Mucosa of stomach (tissue), 1 donor: ENCODE results near the gene NECAP2.
"Not testable (repeated sequence)": the region's sequence is repeated elsewhere in the genome, so short reads cannot be mapped to it uniquely, and the experiment has no call there.

Experiments
- H3K27me3 ChIP-seq: one replicate; pipeline ENCODE4 v1.7.0; 2013; ENCODE audit warnings: mild to moderate bottlenecking, low read length; ENCODE audit not compliant: control insufficient read depth, insufficient read depth
- H3K36me3 ChIP-seq: one replicate; pipeline ENCODE4 v1.7.0; 2013; ENCODE audit warnings: low read length; ENCODE audit not compliant: control insufficient read depth, insufficient read depth
- H3K4me1 ChIP-seq: one replicate; pipeline ENCODE4 v1.7.0; 2013; ENCODE audit warnings: mild to moderate bottlenecking, low read length; ENCODE audit not compliant: control insufficient read depth, insufficient read depth
- H3K4me3 ChIP-seq: one replicate; pipeline ENCODE4 v1.7.0; 2013; ENCODE audit warnings: low read length
- H3K9ac ChIP-seq: one replicate; pipeline ENCODE4 v1.7.0; 2013; ENCODE audit warnings: mild to moderate bottlenecking, low read length, moderate library complexity
- H3K9me3 ChIP-seq: one replicate; pipeline ENCODE4 v1.7.0; 2013; ENCODE audit warnings: mild to moderate bottlenecking, low read length, moderate library complexity; ENCODE audit not compliant: control insufficient read depth
- donor health status: Pancreatic carcinoma.

Gene NECAP2

DNA sequence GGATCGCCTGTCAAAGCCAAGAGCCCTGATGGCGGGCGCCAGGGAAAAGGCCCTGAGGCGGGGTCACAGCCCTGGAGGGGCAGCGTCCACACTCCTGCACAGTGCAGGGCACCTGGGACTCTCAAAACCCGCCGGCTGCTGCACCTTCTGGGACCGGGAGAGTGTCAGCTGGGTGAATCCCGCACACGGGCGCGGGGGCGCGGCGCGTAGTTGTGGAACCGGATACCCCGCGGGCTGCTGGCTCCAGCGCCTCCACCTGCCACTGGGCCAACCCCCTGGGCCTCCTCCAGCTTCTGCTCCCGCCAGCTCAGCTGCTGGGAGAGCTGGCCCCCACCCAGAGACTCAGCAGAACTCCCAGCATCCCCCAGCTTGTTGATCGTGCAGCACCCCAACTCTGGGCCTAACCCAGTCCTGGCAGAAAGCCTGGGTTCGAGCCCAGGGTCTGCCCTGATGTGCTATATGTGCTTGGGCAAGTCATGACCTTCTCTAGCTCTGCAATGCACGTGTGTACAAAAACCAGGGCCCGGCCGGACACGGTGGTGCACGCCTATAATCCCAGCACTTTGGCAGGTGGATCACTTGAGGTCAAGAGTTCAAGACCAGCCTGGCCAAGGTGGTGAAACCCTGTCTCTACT lies 33.8 kb downstream of the NECAP2 start:
- Histone ChIP-seq H3K9ac (no peak overlapping the region), H3K36me3 (no peaks in the 10 kb centered on the region), H3K4me3 (no peak overlapping the region), H3K4me1 (no peaks in the 10 kb centered on the region), H3K27me3 (no peaks in the 10 kb centered on the region), H3K9me3 (no peaks in the 10 kb centered on the region)

- H3K9me3 ChIP-seq, H3K4me1 ChIP-seq, H3K9ac ChIP-seq, H3K36me3 ChIP-seq, H3K27me3 ChIP-seq, H3K4me3 ChIP-seq: not testable (repeated sequence)
Observed at GRCh38 chr1:16474891-16475290, 34.4 kb downstream of the NECAP2 start.

DNA sequence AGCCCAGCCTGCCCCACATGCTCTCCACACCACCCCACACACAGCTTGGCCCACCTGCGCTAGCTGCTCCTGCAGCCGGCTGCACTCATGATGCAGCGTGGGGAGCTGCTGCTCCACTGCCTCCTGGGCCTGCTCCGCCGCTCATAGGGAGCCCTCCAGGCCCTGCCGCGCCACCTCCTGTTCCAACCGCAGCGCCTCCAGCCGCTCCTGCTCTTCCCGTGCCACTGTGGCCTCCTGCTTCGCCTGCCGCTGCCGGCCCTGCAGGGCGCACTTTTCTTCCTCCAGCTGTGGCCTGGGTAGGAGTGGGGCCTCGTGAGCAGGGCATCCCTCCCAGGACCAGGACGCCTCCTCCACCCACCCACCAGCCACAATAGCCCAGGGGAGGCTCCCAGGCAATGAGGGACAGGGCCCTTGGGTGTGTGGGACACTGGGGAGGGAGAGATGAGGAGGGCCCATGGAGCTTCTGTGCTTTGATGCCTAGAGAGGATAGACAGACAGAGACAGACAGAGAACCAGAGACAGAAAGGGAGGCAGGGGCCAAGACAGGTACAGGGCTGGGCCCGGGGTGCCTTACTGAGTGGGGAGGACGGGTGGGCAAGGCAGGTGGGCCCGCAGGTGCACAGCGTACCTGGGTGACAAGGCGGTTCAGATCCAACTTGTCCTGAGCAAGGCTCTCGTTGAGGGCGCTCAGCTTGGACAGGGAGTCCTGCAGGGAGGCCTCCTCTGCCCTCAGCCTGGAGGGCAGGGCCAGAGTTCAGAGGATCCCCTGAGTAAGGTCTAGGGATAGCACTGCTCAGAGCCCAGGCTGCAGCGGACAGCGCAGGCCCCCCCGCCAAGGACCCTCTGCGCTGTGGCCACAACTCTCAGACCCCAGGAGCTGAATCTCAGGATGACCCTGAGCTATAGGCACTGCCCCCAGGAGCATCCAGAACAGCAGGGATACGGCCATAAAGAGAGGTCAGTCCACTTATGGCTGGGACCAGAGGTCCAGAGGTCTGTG lies 35.5 kb downstream of the NECAP2 start:
- H3K4me1 ChIP-seq, H3K9ac ChIP-seq, H3K9me3 ChIP-seq, H3K36me3 ChIP-seq, H3K27me3 ChIP-seq, H3K4me3 ChIP-seq: not testable (repeated sequence)

DNA sequence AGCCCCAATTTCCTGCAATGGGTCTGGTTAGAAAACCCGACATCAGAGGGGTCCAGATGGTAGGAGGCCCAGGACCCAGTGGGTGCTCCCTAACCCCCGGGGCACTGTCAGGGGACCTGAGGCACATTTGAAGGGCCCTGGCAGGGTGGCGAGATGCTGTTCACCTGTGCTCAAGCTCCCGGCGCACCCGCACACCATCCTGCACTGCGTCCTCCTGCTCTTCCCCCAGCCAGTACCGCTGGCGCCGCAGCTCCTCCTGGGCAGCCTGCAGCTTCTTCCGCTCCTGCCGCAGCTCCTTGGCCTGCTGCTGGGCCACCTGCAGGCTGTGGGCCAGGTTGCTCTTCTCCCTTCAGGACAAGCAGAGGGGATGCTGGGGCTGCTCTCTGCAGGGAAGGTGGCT lies 37.6 kb downstream of the NECAP2 start:
- no peaks in the 10 kb centered on the region for H3K4me1 ChIP-seq
- no peaks in the 10 kb centered on the region for H3K27me3 ChIP-seq
- H3K9ac ChIP-seq, result no peak overlapping the region
- H3K9me3 ChIP-seq, result no peaks in the 10 kb centered on the region
- no peak overlapping the region for H3K4me3 ChIP-seq
- H3K36me3 ChIP-seq, result no peaks in the 10 kb centered on the region

- H3K36me3 ChIP-seq, H3K9ac ChIP-seq, H3K4me1 ChIP-seq, H3K9me3 ChIP-seq, H3K4me3 ChIP-seq, H3K27me3 ChIP-seq: not testable (repeated sequence)
Observed at GRCh38 chr1:16483146-16483545, 42.6 kb downstream of the NECAP2 start.

DNA sequence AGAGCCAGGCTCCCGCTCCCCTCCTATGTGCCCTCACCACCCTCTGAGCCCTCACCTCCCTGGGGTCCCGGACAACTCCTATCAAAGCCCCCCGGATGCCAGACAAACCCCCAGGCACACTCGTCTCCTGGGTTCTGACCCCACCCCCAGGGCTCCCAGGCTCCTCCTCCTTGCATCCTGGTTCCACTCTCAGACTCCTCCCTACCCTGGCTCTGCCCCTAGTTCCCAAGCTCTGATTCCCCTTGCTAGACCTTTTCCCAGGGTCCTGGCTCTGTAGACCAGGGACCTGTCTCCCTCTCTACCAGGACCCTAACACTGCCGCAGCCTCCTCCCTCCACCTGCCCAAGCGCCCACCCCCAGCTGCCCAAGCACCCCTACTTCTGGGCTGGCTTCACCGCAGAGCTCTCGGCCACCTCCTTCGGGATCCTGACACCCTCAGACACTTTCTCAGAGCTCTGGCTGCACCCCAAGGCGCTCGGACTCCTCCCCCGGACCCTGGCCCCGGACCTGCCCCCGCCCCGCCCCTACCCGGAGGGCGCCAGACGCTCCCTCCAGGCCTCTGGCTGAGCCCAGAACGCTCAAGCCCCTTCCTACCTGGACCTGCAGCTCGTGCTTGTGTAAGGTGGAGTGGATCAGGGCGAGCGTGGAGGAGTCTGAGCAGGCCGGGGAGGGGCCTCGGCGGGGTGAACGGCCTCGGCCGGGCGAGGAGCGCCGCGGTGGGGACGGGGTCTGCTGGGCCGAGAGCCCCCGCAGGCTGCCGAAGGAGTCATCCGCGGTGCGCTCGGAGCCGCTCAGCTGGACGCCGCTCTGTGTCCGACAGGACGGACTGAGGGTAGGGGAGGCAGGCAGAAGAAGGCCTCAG lies 43.3 kb downstream of the NECAP2 start:
- not testable (repeated sequence) for H3K36me3 ChIP-seq, H3K4me1 ChIP-seq, H3K4me3 ChIP-seq, H3K27me3 ChIP-seq, H3K9me3 ChIP-seq, H3K9ac ChIP-seq

GRCh38 chr1:16484501-16484835 lies 43.9 kb downstream of the NECAP2 start:
- Histone ChIP-seq H3K36me3 (no peaks in the 10 kb centered on the region), H3K4me1 (no peaks in the 10 kb centered on the region), H3K9ac (no peak overlapping the region), H3K4me3 (no peak overlapping the region), H3K9me3 (no peaks in the 10 kb centered on the region), H3K27me3 (no peaks in the 10 kb centered on the region)

DNA sequence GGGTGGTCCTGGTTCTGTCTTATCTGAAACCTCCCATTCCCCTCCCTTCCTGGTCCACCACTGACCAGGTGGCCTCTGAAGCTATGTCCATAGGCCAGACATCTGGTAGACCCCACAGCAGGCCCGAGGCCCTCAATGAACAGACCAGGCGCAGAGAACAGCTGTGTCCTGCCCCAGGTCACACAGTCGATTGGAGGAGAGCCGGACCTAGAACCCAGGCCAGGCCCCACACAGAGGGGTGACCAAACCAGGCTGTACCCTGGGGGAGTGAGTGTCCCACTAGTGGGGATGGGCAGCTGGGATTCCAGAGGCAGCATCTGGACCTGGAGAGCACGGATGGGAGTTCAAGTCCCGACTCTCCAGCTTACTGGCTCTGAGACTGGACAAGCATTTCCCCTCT lies 44.4 kb downstream of the NECAP2 start:
- no peak overlapping the region for H3K4me3 ChIP-seq
- no peak overlapping the region for H3K9ac ChIP-seq
- H3K9me3 ChIP-seq, result no peaks in the 10 kb centered on the region
- H3K4me1 ChIP-seq, result no peaks in the 10 kb centered on the region
- H3K27me3 ChIP-seq, result no peaks in the 10 kb centered on the region
- no peaks in the 10 kb centered on the region for H3K36me3 ChIP-seq

DNA sequence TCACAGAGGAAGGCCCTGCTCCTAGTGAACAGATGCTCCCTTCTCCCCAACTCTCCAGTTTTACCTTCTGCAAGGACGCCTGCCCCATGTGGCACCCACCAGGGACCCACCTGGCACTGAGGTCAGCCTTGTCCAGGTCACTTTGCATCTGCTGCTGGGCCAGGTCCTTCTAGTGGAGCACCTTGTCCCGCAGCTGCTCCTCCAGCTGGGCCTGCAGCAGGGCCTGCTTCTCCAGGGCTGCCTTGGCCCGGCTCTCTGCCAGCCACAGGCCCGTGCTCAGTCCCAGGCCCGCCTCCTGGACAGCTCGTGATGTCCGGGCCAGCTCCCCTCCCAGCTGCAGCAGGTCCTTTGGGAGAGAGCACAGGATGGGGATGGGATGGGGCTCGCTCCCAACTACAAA lies 45.8 kb downstream of the NECAP2 start:
- not testable (repeated sequence) for H3K9me3 ChIP-seq, H3K4me3 ChIP-seq, H3K27me3 ChIP-seq, H3K9ac ChIP-seq, H3K4me1 ChIP-seq, H3K36me3 ChIP-seq

DNA sequence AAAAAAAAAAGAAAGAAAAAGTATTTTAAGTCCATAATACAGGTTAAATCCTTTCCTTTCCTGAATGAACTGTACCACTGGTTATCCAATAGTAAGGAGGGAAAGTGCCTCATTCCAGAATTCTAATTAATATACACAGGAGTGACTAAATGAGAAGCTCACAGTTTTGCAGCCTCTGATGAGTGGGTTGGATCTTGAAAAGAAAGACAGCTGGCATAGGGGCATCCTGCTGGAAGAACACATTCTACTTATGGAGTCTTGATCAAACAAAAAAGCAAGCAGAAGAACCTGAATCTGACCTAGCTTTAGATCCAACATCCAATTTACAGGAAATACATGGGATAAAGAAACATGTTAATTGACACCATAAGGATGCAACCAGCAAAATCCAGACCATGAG lies 46.5 kb downstream of the NECAP2 start:
- not testable (repeated sequence) for H3K4me1 ChIP-seq, H3K36me3 ChIP-seq, H3K9me3 ChIP-seq, H3K4me3 ChIP-seq, H3K27me3 ChIP-seq, H3K9ac ChIP-seq

DNA sequence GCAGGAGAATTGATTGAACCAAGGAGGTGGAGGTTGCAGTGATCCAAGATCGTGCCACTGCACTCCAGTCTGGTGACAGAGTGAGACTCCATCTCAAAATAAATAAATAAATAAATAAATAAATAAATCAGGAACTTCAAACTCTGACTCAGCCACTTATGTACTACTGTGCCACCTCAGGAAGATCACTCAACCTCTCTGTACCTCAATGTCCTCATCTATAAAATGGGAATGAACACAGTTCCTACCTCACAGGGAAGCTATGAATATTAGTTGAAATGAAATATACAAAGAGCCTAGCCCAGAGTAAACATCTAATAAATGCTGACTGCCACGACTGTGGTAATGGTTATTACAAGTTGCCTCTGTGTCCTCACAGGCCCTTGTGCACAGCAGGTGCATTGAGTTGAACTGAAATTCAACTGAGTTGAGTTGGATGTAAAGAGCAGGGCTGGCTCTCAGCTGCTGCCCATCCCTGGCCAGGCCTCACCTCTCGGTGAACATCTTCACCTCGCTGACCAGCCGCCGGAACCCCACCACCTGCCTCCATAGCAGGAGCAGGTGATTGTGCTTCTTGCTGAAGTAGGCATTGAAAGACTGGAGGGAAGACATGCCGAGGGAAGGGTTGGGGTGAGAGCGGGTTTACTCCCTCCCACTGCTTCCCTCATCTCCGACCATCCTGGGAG lies 48.8 kb downstream of the NECAP2 start:
- H3K9ac ChIP-seq, H3K4me1 ChIP-seq, H3K4me3 ChIP-seq, H3K9me3 ChIP-seq, H3K36me3 ChIP-seq, H3K27me3 ChIP-seq: not testable (repeated sequence)
